NCI-H446 (cell line): ENCODE data around the gene ERCC8.
"Not testable (repeated sequence)": the region's sequence is repeated elsewhere in the genome, so short reads cannot be mapped to it uniquely, and the experiment has no call there.

Experiments used
- DNase-seq, 2 experiments: peaks; one replicate each; lab custom pipeline; 2025; lab: John Stamatoyannopoulos, UW

The ERCC8 gene

GRCh38 chr5:60944904-60945812 is at the start of gene ERCC8, which contains the start of gene NDUFAF2:
ERCC8 (minus strand) TSS chr5:60945070; CDS start chr5:60945008, 62 bp downstream.
NDUFAF2 (plus strand) TSS chr5:60945205; CDS start chr5:60945256, 51 bp downstream.
- peak; percentile 77 to 88 for DNase-seq

GRCh38 chr5:60993875-60994571 is 49.2 kb upstream of the ERCC8 start:
- no peak for DNase-seq

- no peak for DNase-seq
Observed at GRCh38 chr5:60993425-60993824, 48.6 kb upstream of the ERCC8 start.

GRCh38 chr5:60992871-60993270 is 48.0 kb upstream of the ERCC8 start:
- DNase-seq: no peak

- no peak for DNase-seq
Observed at GRCh38 chr5:60989790-60990189, 44.9 kb upstream of the ERCC8 start.

GRCh38 chr5:60982127-60982526 is 37.3 kb upstream of the ERCC8 start:
- DNase-seq: not testable (repeated sequence)

GRCh38 chr5:60980511-60980910 is 35.6 kb upstream of the ERCC8 start:
- DNase-seq: no peak

- DNase-seq: no peak
Observed at GRCh38 chr5:60978968-60979367, 34.1 kb upstream of the ERCC8 start.

GRCh38 chr5:60977956-60978737 is 33.3 kb upstream of the ERCC8 start:
- no peak for DNase-seq

- no peak for DNase-seq
Observed at GRCh38 chr5:60972231-60972630, 27.4 kb upstream of the ERCC8 start.

GRCh38 chr5:60961685-60962084 is 16.8 kb upstream of the ERCC8 start:
- DNase-seq: no peak

- DNase-seq: no peak
Observed at GRCh38 chr5:60960591-60960990, 15.7 kb upstream of the ERCC8 start.

- peak in 1 of 2 experiments; percentile 50 for DNase-seq
Observed at GRCh38 chr5:60959156-60959555, 14.3 kb upstream of the ERCC8 start.

GRCh38 chr5:60958712-60959111 is 13.8 kb upstream of the ERCC8 start:
- no peak for DNase-seq

GRCh38 chr5:60958088-60958487 is 13.2 kb upstream of the ERCC8 start:
- no peak for DNase-seq

- DNase-seq: no peak
Observed at GRCh38 chr5:60955239-60955638, 10.4 kb upstream of the ERCC8 start.

GRCh38 chr5:60948738-60949137 is 3.9 kb upstream of the ERCC8 start:
- no peak for DNase-seq

GRCh38 chr5:60945813-60946187 is 930 bp upstream of the ERCC8 start:
- DNase-seq: peak in 1 of 2 experiments; percentile 7

- no peak for DNase-seq
Observed at GRCh38 chr5:60943624-60944023, 1.2 kb downstream of the ERCC8 start.

GRCh38 chr5:60929024-60929423 is 15.8 kb downstream of the ERCC8 start:
- DNase-seq: no peak

GRCh38 chr5:60927450-60927849 is 17.4 kb downstream of the ERCC8 start:
- DNase-seq: no peak

- no peak for DNase-seq
Observed at GRCh38 chr5:60918466-60918865, 26.4 kb downstream of the ERCC8 start.
